Right atrium auricular region (tissue), 2 donors: Measurements from ENCODE around the gene ANKRD24. TPM values are rescaled to one million over a fixed set of nuclear protein-coding genes. Genes with fewer than 3 reads are reported as not detected.

Experiments
- DNase-seq: peaks from one replicate; pipeline ENCODE4 v3.0.0-alpha.2; 2019; ENCODE audit warnings: low spot score
- H3K27ac ChIP-seq, 2 donors: fragments of 200-600 bp; sonication (generic); 1 replicate in 1 of 2; 2 replicates in 1 of 2; pipeline ENCODE4 v1.5.1; 2016 to 2019
- H3K27me3 ChIP-seq, 2 donors: fragments of 200-600 bp; sonication (generic); one replicate each; pipeline versions ENCODE4 v1.5.1 to v1.6.0; 2017 to 2019
- H3K36me3 ChIP-seq: fragments of 200-600 bp; sonication (generic); one replicate; pipeline ENCODE4 v1.5.1; 2016
- H3K4me1 ChIP-seq, 2 donors: fragments of 200-600 bp; sonication (generic); one replicate each; pipeline versions ENCODE4 v1.5.1 to v1.6.0; 2017 to 2019
- H3K4me3 ChIP-seq, 2 donors: fragments of 200-600 bp; sonication (generic); 1 replicate in 1 of 2; 2 replicates in 1 of 2; pipeline ENCODE4 v1.5.1; 2017 to 2019; ENCODE audit warnings: mild to moderate bottlenecking in 1 of 2, moderate library complexity in 1 of 2
- H3K9me3 ChIP-seq, 2 donors: fragments of 200-600 bp; sonication (generic); one replicate each; pipeline ENCODE4 v1.5.1; 2019
- CTCF ChIP-seq, 2 donors: fragments of 200-600 bp; sonication (generic); IDR thresholded peaks; one replicate each; pipeline ENCODE4 v1.5.1; 2019; ENCODE audit warnings: antibody characterized with exemption in 2 of 2
- total RNA-seq, 2 donors: library from RNA; depleted of rRNA; stranded (reverse); fragments of >200 nt; gene quantifications; one replicate each; pipeline ENCODE4 v1.1.0, GENCODE V29; 2016

ANKRD24 gene
- total RNA-seq, 2 donors from 2014 or later = 0.39 to 1.7 TPM

DNA sequence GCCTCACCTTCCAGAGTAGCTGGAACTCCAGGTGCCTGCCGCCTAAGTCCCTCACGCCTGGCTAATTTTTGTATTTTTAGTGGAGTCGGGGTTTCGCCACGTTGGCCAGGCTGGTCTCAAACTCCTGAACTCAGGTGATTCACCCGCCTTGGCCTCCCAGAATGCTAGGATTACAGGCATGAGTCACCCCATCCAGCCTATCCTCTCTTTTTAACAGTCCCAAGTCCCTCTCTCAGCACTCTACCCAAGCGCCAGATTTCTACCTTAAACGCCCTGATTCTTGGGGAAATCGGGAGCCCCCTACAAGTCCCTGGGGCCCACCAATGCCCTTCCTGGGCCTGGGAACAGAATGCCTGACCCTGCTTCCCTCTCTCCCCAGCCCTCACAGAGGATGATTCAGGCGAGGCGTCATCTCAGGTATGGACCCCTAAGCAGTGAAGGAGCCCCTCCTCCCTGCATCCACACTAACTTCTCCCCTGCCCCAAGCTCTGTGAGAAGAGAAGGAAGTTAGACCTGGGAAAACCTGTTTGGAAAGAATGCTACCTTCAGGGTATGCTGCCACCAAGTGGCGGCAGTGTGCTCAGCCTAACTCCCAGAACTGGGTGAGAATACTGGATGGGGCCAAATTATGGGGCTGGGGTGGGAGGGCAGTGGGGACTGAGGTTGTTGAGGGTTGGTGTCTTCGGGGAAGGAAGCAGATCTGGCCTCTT is 26.1 kb downstream of the ANKRD24 start:
- Histone ChIP-seq H3K27me3 (no peaks in the 10 kb centered on the region), H3K27ac (no peak overlapping the region), H3K9me3 (no peaks in the 10 kb centered on the region), H3K4me3 (no peak overlapping the region), H3K4me1 (no peaks in the 10 kb centered on the region), H3K36me3 (no peaks in the 10 kb centered on the region)
- TF ChIP-seq CTCF (IDR thresholded peaks at IDR 0.05) = no peak
- no peak for DNase-seq

DNA sequence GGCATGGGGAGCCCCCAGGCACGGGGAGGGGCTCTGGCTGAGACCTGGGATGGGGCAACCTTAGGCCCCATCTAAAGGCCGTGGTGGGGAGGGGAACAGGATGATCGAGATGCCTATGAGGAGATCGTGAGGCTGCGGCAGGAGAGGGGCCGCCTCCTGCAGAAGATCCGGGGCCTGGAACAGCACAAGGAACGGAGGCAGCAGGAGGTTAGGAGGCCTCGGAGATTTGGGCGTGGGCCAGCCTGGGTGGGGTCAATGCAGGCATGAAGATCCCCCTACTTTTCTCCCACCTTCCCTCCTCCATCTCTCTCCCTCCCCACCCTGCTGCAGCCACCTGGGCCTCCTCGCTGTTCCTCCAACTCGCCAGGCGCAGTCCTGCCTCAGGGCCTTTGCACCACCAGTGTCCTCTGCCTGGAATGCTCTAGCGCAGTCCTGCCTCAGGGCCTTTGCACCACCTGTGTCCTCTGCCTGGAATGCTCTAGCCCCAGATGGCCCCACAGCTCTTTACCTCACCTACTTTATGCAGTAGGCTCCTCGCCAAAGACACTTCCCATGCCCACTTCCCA is 27.8 kb downstream of the ANKRD24 start:
- Histone ChIP-seq H3K4me3 (no peak overlapping the region), H3K27me3 (no peaks in the 10 kb centered on the region), H3K9me3 (no peaks in the 10 kb centered on the region), H3K27ac (no peak overlapping the region), H3K36me3 (no peaks in the 10 kb centered on the region), H3K4me1 (no peaks in the 10 kb centered on the region)
- no peak for DNase-seq
- TF ChIP-seq CTCF (IDR thresholded peaks at IDR 0.05) = no peak

- no peak for DNase-seq
- Histone ChIP-seq H3K27me3 (no peaks in the 10 kb centered on the region), H3K9me3 (no peaks in the 10 kb centered on the region), H3K27ac (no peak overlapping the region), H3K36me3 (no peaks in the 10 kb centered on the region), H3K4me3 (no peak overlapping the region), H3K4me1 (no peaks in the 10 kb centered on the region)
- no peak for TF ChIP-seq CTCF (IDR thresholded peaks at IDR 0.05)
Measured at GRCh38 chr19:4213116-4213515, 30.6 kb downstream of the ANKRD24 start.

- Histone ChIP-seq H3K27me3 (no peaks in the 10 kb centered on the region), H3K36me3 (no peaks in the 10 kb centered on the region), H3K9me3 (no peaks in the 10 kb centered on the region), H3K27ac (no peak overlapping the region), H3K4me1 (no peaks in the 10 kb centered on the region), H3K4me3 (no peak overlapping the region)
- DNase-seq = no peak
- no peak for TF ChIP-seq CTCF (IDR thresholded peaks at IDR 0.05)
Measured at GRCh38 chr19:4215807-4216206, 33.3 kb downstream of the ANKRD24 start.

GRCh38 chr19:4216846-4217245 is 34.4 kb downstream of the ANKRD24 start:
- Histone ChIP-seq H3K27me3 (no peaks in the 10 kb centered on the region), H3K27ac (no peak overlapping the region), H3K36me3 (no peaks in the 10 kb centered on the region), H3K4me1 (no peaks in the 10 kb centered on the region), H3K9me3 (no peaks in the 10 kb centered on the region), H3K4me3 (no peak overlapping the region)
- TF ChIP-seq CTCF (IDR thresholded peaks at IDR 0.05) = no peak
- no peak for DNase-seq
